ENCODE results near the gene TMEM272. TPM values are rescaled to one million over a fixed set of nuclear protein-coding genes. Genes with fewer than 3 reads are reported as not detected.

The TMEM272 gene
- total RNA-seq, 1 experiment from 2014 or later = 0.17 TPM

- no peak for TF ChIP-seq CBX3 (IDR thresholded peaks at IDR 0.05; ENCODE audit: low read depth)
These were observed 29.1 kb downstream of the TMEM272 start (continued) for GRCh38 chr13:51815848-51816247.

- no peak for TF ChIP-seq MAX (IDR thresholded peaks at IDR 0.05)
- no peak for TF ChIP-seq ZNF274 (IDR thresholded peaks at IDR 0.05; ENCODE audit: low read depth, low read length)
- TF ChIP-seq SIN3A (IDR thresholded peaks at IDR 0.05; ENCODE audit: low read depth) = no peak
- TF ChIP-seq, protein P1, sequence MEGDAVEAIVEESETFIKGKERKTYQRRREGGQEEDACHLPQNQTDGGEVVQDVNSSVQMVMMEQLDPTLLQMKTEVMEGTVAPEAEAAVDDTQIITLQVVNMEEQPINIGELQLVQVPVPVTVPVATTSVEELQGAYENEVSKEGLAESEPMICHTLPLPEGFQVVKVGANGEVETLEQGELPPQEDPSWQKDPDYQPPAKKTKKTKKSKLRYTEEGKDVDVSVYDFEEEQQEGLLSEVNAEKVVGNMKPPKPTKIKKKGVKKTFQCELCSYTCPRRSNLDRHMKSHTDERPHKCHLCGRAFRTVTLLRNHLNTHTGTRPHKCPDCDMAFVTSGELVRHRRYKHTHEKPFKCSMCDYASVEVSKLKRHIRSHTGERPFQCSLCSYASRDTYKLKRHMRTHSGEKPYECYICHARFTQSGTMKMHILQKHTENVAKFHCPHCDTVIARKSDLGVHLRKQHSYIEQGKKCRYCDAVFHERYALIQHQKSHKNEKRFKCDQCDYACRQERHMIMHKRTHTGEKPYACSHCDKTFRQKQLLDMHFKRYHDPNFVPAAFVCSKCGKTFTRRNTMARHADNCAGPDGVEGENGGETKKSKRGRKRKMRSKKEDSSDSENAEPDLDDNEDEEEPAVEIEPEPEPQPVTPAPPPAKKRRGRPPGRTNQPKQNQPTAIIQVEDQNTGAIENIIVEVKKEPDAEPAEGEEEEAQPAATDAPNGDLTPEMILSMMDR (IDR thresholded peaks at IDR 0.05 in 2 of 3, conservative IDR thresholded peaks at IDR 0.05 in 1 of 3; ENCODE audit: borderline replicate concordance in 1 of 3, insufficient read depth in 1 of 3, low read depth in 2 of 3, low read length in 2 of 3) = peak; percentile 75 to 87 (median 85)
- TF ChIP-seq RAD21 (IDR thresholded peaks at IDR 0.05; ENCODE audit: low read depth) = peak; percentile 76
- intact Hi-C loops (cut with micrococcal nuclease) = loop anchor here (1.0 kb wide), 2 partner anchors 312 to 386 kb away; no protein-coding TSS in a partner anchor
- no peaks in the 10 kb centered on the region for H3K9me3 ChIP-seq (ENCODE audit: control insufficient read depth in 1 of 2, insufficient read depth in 1 of 2, low read depth in 1 of 2, low read length in 2 of 2)
- H3K9me2 ChIP-seq (ENCODE audit: insufficient read depth) = no peaks in the 10 kb centered on the region
- no peaks in the 10 kb centered on the region for H4K20me1 ChIP-seq (ENCODE audit: insufficient read depth)
- peak; percentile 81 for ATAC-seq
- no peaks in the 10 kb centered on the region for H3K79me2 ChIP-seq (ENCODE audit: insufficient read depth, low read length)
- peak overlapping the region; percentile 15 to 33 for H3K4me3 ChIP-seq (replicated peaks in 1 of 2; ENCODE audit: low read depth in 1 of 2, low read length in 2 of 2)
- peaks cover 0 to 31% of the 10 kb centered on the region in 2 experiments; a peak in 3 of 4 replicates for H3K4me1 ChIP-seq (ENCODE audit: control insufficient read depth in 1 of 2, insufficient read depth in 2 of 2, low read length in 2 of 2)
- peak overlapping the region; percentile 63 for H3K4me2 ChIP-seq (ENCODE audit: low read length)
- no peak overlapping the region for H3K27ac ChIP-seq (ENCODE audit: low read depth, low read length)
- H3K27me3 ChIP-seq (ENCODE audit: insufficient read depth, low read length) = no peaks in the 10 kb centered on the region; the same call in 1 of the 2 replicates
- CTCF ChIA-PET = interaction anchor here (0.6 to 2.7 kb wide), 11 partner anchors 14 to 389 kb away, joined by 3 to 22 read pairs (median 4); partner anchors contain the start of genes NEK5 and TMEM272
- no peaks in the 10 kb centered on the region for H3K36me3 ChIP-seq (ENCODE audit: control insufficient read depth in 1 of 2, insufficient read depth in 2 of 2, low read length in 2 of 2)
- peak overlapping the region; percentile 52 for H2AFZ ChIP-seq (ENCODE audit: low read depth, low read length, poor library complexity, severe bottlenecking)
- H3K9ac ChIP-seq (ENCODE audit: low read length) = no peak overlapping the region
- DNase-seq (ENCODE audit: low read depth, low spot score) = peak; percentile 60
- no TSS peak for BruUV-seq (replicated peaks)
- RAD21 ChIA-PET (ENCODE audit: low non-redundant PET in 1 of 2, low total read pairs in 2 of 2, uncharacterized antibody in 2 of 2, unreplicated experiment in 2 of 2) = no interaction called here
- POLR2A ChIA-PET = no interaction called here
These were observed 29.9 kb downstream of the TMEM272 start for GRCh38 chr13:51814825-51815650.
